A673 (cell line): Measurements from ENCODE around the gene RBFOX2. TPM values are rescaled to one million over a fixed set of nuclear protein-coding genes. Genes with fewer than 3 reads are reported as not detected.

ENCODE experiments used
- BruUV-seq: library from RNA; stranded (reverse); fragments of 400-500 nt; replicated peaks from 2 replicates; lab custom pipeline; 2021; lab: Mats Ljungman, UMichigan
- CTCF ChIA-PET: fragments of 300-600 bp; sonication (Branson Sonifier 250); formaldehyde crosslinking; loops from one replicate; lab custom pipeline; 2022; ENCODE audit warnings: antibody characterized with exemption; lab: Charles Lee
- POLR2A ChIA-PET: fragments of 300-600 bp; sonication (Branson Sonifier 250); formaldehyde crosslinking; loops from one replicate; lab custom pipeline; 2022; ENCODE audit warnings: antibody characterized with exemption; ENCODE audit not compliant: low non-redundant PET; lab: Charles Lee
- DNase-seq: peaks from one replicate; pipeline ENCODE4 v3.0.0-alpha.2; 2015; ENCODE audit warnings: low spot score
- H3K27ac ChIP-seq: fragments of 200-600 bp; sonication (generic); 2 replicates; pipeline ENCODE4 v1.5.1; 2016; ENCODE audit warnings: mixed run types, low read depth, mild to moderate bottlenecking, mixed read lengths, antibody characterized with exemption, low read length; ENCODE audit not compliant: poor library complexity, severe bottlenecking
- H3K27me3 ChIP-seq: fragments of 200-600 bp; sonication (generic); replicated peaks from 2 replicates; pipeline ENCODE4 v1.6.1; 2017; ENCODE audit warnings: mixed run types, low read depth, mild to moderate bottlenecking, mixed read lengths, antibody characterized with exemption, low read length; ENCODE audit not compliant: insufficient read depth, poor library complexity
- H3K36me3 ChIP-seq: fragments of 200-600 bp; sonication (generic); 2 replicates; pipeline ENCODE4 v1.6.1; 2016; ENCODE audit warnings: mixed run types, mild to moderate bottlenecking, mixed read lengths, antibody characterized with exemption, low read length; ENCODE audit not compliant: insufficient read depth, poor library complexity, severe bottlenecking
- H3K4me1 ChIP-seq: fragments of 200-600 bp; sonication (generic); 2 replicates; pipeline ENCODE4 v1.6.1; 2017; ENCODE audit warnings: mixed run types, mild to moderate bottlenecking, mixed read lengths, antibody characterized with exemption, low read length; ENCODE audit not compliant: insufficient read depth, poor library complexity, severe bottlenecking
- H3K4me3 ChIP-seq: fragments of 200-600 bp; sonication (generic); 2 replicates; pipeline ENCODE4 v1.5.1; 2016; ENCODE audit warnings: low read depth, mixed run types, mild to moderate bottlenecking, mixed read lengths, low read length; ENCODE audit not compliant: poor library complexity, severe bottlenecking
- H3K9me3 ChIP-seq: fragments of 200-600 bp; sonication (generic); 2 replicates; pipeline ENCODE4 v1.6.1; 2016; ENCODE audit warnings: mixed run types, low read depth, mild to moderate bottlenecking, mixed read lengths, antibody characterized with exemption, low read length; ENCODE audit not compliant: poor library complexity, severe bottlenecking
- CTCF ChIP-seq: fragments of 300-800, 200-600 bp; sonication (generic); conservative IDR thresholded peaks from 2 replicates; pipeline ENCODE4 v1.5.1; 2017; ENCODE audit warnings: low read depth, mild to moderate bottlenecking, antibody characterized with exemption, low read length, moderate library complexity, mixed read lengths
- EZH2 ChIP-seq: fragments of 200-600 bp; sonication (generic); IDR thresholded peaks from 2 replicates; pipeline ENCODE4 v1.6.1; 2017; ENCODE audit warnings: borderline replicate concordance, low read depth, mild to moderate bottlenecking, mixed read lengths, antibody characterized with exemption, low read length; ENCODE audit not compliant: poor library complexity, severe bottlenecking
- intact Hi-C: fragments of 100-400 bp; cut with micrococcal nuclease; formaldehyde crosslinking; loops from one replicate; pipeline ENCODE4 v1.10.0; 2022; ENCODE audit not compliant: unreplicated experiment
- total RNA-seq: library from RNA; stranded (reverse); gene quantifications from 2 replicates; pipeline ENCODE4 v1.2.3, GENCODE V29; 2021

Gene RBFOX2
- total RNA-seq, 1 experiment from 2014 or later: 142 TPM

- no TSS peak for BruUV-seq
- TF ChIP-seq EZH2 (no peak), CTCF (no peak)
- Histone ChIP-seq H3K4me3 (no peak overlapping the region), H3K4me1 (peaks cover 37% of the 10 kb centered on the region), H3K27ac (no peak overlapping the region), H3K9me3 (no peaks in the 10 kb centered on the region), H3K27me3 (no peaks in the 10 kb centered on the region), H3K36me3 (no peaks in the 10 kb centered on the region)
- POLR2A ChIA-PET: no interaction called here
- CTCF ChIA-PET: no interaction called here
- no peak for DNase-seq
- intact Hi-C loops: no loop called here
Observed at GRCh38 chr22:35868938-35869337, 159.7 kb downstream of the RBFOX2 start.

GRCh38 chr22:35866651-35867050, 162.0 kb downstream of the RBFOX2 start:
- CTCF ChIA-PET: no interaction called here
- H3K27ac ChIP-seq: no peak overlapping the region
- POLR2A ChIA-PET: no interaction called here
- peaks cover 52% of the 10 kb centered on the region for H3K4me1 ChIP-seq
- DNase-seq: no peak
- H3K27me3 ChIP-seq: no peaks in the 10 kb centered on the region
- no peak for TF ChIP-seq EZH2
- no peak for TF ChIP-seq CTCF
- intact Hi-C loops: no loop called here
- H3K4me3 ChIP-seq: no peak overlapping the region
- no TSS peak for BruUV-seq
- H3K36me3 ChIP-seq: no peaks in the 10 kb centered on the region
- no peaks in the 10 kb centered on the region for H3K9me3 ChIP-seq

DNA sequence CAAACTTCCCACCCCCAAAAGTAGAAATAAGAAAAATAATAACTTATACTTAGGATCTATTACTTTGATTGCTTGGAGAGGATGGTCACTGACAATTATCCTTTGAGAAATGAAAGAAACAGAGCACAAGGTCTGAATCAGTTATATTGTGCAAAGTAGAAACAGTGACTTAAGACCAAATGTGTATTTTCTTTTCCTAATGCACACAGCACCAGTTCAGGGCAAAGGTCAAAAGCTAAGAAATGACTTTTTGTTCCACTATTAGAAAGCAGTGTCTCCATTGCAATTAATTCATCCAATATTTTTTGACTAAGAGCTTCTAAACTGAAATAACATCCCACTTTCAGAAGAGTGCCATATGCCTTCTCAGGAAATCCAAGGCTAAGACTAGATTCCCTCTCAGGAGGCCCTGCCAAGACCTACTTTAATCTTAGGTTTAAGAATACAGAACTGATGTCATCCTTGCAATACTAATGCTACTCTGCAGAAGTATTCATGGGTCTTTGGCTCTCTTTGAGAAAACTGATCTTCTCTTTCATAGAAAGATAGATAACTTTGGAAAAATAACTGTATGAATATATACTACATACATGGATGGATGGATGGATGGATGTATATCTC, 164.0 kb downstream of the RBFOX2 start:
- intact Hi-C loops: no loop called here
- Histone ChIP-seq H3K4me1 (peaks cover 40% of the 10 kb centered on the region), H3K27me3 (no peaks in the 10 kb centered on the region), H3K4me3 (no peak overlapping the region), H3K36me3 (no peaks in the 10 kb centered on the region), H3K27ac (no peak overlapping the region), H3K9me3 (no peaks in the 10 kb centered on the region)
- TF ChIP-seq EZH2: no peak
- TF ChIP-seq CTCF: no peak
- POLR2A ChIA-PET: no interaction called here
- CTCF ChIA-PET: no interaction called here
- no TSS peak for BruUV-seq
- no peak for DNase-seq
